ENCODE data around the gene SURF4.

Gene SURF4

DNA sequence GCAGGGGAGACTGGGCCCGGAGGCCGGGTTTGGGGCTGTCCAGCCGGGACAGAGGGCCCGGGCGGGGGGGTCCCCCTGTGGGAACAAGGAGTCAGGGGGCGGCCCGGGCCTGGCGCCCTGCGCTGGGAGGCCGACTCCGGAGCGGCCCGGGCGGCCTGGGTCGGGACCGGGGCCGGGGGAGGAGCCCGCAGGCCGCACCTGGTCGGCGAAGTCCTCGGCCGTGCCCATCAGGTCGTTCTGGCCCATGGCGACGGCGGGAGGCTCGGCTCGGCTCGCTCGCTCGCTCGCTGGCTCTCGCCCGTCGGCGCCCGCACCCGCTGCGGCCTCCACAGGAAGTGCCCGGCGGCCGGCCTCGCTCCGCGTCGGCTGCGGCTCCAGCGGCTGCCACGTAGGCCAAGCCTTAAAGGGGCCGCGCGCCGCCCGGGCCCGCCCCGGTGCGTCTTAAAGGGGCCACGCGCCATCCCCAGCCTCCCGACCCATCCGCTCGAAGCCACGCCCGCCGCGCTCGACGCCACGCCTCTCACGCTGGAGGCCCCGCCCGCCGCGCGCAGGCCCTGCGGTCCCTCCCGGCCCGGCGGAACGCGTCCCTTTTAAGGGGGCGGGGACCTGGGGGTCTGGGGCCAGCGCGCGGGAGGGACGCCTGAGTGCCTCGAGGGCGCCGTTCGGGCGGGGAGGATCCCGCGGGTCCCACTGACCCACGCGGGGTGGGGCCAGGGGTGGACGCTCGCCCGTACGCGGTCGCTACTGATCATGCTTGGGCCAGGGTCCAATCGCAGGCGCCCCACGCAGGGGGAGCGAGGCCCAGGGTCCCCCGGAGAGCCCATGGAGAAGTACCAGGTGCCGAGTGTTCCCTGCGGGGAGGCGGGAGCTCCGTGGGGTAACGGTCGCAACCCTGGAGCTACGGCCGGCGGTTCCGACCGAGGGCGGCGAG, at the start of gene SURF4, which contains the start of gene STKLD1:
Gene SURF4 (minus strand): TSS at position 337 of the 931 bp plus-strand sequence. CDS start 91 bp downstream, at position 246.
Gene STKLD1 (plus strand): TSS at position 643 of the 931 bp plus-strand sequence. CDS start 108 bp downstream, at position 751.
- DNase-seq (ENCODE audit: extremely low read depth in 1 of 2, low read depth in 1 of 2) = peak; percentile 76 to 92

DNA sequence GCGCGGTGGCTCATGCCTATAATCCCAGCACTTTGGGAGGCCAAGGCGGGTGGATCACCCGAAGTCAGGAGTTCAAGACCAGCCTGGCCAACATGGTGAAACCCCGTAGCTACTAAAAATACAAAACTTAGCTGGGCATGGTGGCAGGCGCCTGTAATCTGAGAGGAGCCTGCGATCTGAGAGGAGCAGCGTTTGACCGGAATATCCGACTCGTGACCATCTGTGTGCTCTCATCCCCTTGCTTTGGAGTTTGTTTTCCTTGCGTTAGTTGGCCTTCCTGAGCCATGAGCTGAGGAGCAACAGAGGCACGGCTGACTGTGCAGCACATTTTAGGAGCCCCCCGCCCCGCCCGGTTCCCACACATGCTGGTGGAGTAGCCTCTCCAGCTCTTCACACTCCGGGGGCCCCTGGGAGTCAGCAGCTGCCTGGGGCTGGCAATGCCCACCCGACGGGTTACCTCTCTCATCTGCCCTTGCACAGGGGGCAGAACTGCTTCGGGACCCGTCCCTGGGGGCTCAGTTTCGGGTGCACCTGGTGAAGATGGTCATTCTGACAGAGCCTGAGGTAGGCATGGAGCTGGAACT, 49.3 kb upstream of the SURF4 start:
- no peak for DNase-seq (ENCODE audit: extremely low read depth in 1 of 2, low read depth in 1 of 2)

DNA sequence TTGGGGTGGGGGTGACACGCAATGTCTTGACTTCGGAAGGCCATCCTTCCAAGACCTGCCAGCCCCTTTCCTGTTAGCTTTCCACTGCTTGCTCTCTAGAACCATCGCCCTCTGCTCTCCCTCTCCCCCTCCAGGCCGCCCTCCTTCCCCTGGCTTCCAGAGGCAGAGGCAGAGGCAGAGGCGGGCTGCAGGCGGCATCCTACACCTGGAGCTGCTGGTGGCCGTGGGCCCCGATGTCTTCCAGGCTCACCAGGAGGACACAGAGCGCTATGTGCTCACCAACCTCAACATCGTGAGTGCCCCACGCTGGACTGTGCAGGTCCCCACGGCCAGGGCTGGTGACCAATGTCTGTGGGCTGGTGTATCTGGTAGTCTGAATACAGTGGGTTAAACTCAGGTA, 48.3 kb upstream of the SURF4 start:
- no peak for DNase-seq (ENCODE audit: extremely low read depth in 1 of 2, low read depth in 1 of 2)

DNA sequence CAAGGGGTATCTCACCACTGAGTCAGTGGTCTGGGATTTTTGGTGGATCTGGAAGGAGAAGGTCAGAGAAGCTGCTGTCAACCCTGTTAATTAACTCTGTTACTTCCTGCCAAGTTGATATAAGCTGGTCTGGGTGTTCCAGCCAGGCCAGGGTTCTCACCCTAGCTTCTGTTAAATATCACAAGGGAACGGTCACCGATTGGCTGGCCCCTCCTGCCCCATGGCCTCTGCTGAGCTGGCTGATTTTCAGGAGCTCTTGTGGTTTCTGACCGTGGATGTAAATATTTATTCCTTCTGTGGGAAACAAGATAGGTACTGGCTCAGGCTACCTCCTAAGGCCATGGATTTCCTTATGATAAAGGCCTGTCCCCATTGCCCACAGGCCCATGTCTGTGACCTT, 47.4 kb upstream of the SURF4 start:
- DNase-seq (ENCODE audit: extremely low read depth in 1 of 2, low read depth in 1 of 2) = no peak

DNA sequence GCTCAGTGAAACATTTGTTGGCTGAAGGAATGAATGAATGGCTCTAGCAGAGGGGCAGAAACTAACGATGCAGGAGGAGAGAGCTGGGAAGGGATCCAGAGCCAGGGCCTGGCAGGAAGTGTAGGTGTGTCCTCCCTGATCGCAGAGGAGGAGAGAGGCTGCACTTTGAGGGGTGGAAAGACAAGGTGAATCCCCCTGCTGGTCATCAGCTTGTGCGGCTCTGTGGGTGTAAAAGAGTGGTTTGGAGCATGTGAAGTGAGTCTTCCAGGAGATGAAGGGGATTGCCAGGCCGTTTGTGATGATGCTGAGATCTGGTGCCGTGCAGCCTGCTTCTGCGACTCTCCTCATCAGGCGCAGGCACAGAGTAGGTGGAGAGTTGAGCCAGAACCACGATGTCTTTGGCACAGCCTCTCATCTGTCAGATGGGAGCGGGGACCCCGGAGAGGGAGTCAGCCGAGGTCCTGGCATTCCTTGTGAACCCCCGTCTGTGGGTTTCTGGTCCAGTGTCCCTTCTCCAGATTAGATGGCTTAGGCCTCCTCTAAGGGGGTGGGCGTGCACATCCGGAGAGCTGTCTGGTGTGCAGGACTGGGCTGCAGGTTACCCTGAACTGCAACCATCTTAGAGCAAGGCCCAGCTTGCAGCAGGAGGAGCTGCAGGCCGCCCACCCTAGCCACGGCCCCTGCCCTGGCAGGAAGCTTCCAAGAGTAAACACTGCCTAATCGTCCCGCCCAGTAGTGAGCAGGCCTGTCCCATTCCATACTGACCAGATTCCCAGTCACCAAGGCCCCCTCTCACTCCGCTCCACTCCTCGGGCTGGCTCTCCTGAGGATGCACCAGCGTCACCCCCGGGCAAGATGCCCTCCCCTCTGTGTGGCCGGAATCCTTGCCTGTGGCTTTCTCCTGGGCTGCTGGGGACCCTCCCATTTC, 46.0 kb upstream of the SURF4 start, which contains the start of gene ADAMTS13:
Gene ADAMTS13 (plus strand): TSS at position 753 of the 928 bp plus-strand sequence. CDS start 77 bp downstream, at position 830.
- DNase-seq (ENCODE audit: extremely low read depth in 1 of 2, low read depth in 1 of 2) = no peak

DNA sequence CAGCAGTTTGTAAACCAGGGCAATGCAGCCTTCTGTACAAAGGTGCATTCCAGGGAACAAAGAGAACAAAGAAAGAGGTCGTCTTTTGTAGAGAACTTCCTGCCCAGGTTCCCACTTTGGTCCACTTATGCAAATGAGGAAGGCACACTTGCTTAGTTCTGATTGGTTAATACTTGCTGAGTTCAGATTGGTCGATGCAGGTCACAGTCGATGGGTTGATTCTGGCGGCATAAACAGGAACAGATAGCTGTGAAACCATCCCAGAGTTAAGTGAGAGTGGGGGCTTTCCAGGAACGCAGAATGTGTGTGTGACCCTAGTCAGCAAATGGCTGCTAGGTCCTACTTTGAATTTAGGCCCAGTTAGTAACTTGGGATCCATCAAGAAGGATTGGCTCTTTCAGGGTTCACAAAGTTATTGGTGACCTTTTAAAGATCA, 44.5 kb upstream of the SURF4 start:
- DNase-seq (ENCODE audit: extremely low read depth in 1 of 2, low read depth in 1 of 2) = no peak

DNA sequence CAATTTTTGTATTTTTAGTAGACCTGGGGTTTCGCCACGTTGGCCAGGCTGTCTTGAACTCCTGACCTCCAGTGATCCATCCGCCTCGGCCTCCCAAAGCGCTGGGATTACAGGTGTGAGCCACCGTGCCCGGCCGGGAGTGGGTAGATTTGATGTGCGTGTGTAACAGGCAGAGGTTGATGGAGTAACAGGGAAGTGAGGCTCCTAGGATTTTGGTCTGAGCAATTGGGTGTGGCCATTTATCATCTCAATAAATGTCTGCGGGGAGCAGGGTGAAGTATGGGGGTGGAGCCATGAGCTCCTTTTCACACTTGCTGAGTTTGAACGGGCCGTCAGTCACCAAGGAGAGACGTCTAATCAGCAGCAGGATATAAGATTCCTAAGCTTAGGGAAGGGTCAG, 43.1 kb upstream of the SURF4 start:
- no peak for DNase-seq (ENCODE audit: extremely low read depth in 1 of 2, low read depth in 1 of 2)

DNA sequence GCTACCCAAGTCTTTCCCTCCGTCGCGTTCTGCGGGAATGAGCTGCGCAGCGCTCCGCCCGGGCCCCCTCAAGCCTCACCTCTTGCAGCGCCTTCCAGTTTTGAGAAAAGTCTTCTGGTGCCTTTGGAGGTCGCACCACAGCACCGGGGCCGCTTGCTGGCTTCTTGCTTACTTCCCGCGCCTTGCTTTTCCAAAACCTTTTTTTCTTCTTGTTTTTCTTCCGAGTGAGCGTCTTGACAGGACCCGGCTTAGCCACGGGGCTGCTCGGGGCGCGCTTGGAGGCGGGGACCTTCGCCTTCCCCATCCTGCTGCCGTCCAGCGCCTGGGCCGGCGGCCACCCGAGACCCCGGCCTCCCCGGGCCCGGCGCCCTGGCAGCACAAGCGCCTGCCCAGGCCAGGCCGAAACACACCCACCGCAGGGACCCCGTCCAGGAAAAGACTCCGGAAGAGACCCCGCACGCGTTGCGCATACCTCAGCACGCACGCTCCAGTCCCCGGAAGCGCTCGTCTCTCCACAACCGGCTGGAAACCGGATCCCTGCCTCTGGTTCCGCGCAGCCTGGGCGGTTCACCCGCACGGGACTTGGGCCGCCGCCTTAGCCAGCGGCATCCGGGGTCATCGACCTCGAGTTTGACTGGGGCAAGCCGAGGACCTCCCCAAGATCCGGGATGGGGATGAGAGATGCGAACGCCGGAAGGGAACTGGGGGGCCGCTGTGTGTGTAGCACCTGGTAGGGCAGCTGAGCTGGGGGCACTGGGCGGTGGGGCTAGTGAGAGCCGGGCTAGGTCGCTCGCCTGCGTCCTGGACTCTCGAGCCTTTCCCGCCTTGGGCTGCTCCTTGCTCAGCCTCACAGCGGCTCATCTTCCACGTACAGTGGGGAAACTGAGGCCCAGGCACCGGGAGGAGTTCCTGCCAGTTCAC, 41.9 kb upstream of the SURF4 start, which contains the start of gene REXO4:
Gene REXO4 (minus strand): TSS at position 470 of the 921 bp plus-strand sequence. CDS start 166 bp downstream, at position 304.
- DNase-seq (ENCODE audit: extremely low read depth in 1 of 2, low read depth in 1 of 2) = peak; percentile 49 to 60

DNA sequence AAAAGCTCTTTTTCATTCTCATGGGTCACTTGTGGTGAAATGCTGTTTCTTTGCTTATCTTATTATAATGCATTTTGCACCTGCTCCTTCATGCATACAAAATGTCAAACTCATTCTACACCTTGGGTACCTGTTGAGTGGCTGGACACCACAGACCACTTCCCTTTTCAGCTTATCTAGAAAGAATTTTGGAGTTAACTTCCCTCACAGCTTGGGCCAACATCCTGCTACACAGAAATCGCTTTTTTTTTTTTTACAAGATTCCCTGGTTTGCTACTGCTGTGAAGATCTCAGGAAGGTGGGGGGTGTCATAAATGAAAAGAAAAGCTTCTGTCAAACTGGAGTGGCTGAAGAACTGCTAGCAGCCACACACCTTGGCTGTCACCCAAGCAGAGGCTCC, 39.3 kb upstream of the SURF4 start:
- DNase-seq (ENCODE audit: extremely low read depth in 1 of 2, low read depth in 1 of 2) = no peak

DNA sequence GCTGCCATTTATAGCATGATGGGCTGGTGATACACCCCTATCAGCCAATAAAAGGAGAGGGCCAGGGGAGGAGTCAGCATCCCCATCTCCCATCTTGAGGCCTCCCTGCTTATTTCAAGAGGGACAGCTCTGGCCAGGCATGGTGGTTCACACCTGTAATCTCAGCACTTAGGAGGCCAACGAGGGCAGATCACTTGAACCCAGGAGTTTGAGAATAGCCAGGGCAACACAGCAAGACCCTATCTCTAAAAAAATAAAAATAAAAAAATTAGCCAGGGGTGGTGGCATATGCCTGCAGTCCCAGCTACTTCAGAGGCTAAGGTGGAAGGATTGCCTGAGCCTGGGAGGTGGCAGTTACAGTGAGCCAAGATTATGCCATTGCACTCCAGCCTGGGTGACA, 32.2 kb upstream of the SURF4 start:
- no peak for DNase-seq (ENCODE audit: extremely low read depth in 1 of 2, low read depth in 1 of 2)

DNA sequence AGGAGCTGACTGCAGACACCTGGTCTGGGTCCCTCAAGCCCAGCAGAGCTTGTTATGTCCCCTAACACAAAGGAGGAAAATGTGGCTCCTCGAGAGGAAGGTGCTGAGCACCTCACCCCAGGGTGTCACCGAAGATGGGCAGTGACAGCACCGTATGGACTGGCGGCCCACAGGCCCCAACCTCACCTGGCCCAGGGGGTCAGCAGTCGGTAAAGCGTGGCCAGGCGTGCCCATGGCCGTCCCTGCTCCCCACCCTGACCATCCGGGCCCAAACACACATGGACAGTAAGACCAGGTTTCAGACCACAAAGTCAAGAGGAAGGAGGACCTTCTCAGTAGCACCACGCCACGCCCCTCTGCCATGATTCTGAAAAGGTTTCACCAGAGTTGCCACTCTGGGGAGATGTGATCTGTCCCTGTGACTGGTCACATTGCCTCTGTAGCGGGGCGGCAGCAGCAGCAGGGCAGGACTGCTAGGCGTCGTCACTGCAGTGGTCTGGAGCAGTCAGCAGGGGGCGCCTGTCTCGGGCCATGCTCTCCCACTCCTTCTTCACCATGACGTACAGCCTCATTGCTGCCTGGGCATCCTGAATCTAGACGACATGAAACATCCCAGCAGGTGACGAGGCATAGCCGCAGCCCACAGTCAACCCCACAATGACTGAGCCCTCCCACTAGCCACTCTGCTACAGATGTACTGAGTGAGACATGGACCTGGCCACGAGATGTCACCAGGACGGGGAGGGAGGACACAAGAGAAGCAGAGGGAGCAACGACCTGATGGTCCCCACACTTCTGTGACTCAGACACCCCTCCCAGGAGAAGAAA, 30.8 kb upstream of the SURF4 start:
- DNase-seq (ENCODE audit: extremely low read depth in 1 of 2, low read depth in 1 of 2) = peak; percentile 54 to 68

DNA sequence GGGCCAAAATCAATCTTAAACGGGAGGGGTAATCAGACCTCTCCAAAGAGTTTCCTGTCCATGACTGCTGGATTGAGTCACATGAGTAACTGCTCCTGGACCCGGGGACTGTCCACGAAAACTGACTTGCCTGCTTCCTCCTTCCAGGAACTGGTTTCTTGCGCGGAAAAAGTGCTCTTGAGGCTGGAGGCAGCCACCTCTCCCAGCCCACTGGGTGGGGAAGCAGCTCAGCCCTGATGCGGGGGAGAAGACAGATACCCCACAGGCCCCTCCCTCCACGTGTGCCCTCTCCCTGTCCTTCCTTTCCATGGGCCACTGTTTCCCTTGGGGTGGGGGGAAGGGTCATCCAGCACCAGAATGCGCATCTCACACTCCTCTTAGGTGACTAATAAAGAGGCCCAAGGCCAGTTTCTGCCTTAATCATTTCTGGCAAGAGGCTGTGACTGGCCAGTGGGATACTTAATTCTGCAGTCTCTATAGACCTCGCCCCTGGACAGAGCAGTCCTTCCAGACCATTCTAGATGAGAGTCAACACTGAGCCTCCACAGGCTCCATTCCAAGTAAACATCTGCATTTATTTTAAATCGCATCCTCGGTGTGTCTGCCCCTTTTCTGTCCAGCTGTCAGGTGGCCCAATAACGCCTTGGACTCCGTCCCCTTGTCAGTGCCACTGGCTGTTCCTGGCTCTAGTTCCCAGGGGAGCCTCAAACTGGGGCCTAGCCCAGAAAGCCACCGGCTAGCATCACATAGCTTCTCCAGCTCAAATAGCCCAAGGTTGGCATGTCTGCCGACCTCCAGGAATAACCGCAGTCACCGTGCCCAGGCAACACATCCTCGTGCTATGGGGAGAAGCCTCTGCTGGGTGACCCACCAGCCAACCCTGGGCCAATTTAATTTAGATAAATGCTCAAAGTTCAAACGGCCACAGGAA, 29.9 kb upstream of the SURF4 start:
- no peak for DNase-seq (ENCODE audit: extremely low read depth in 1 of 2, low read depth in 1 of 2)

DNA sequence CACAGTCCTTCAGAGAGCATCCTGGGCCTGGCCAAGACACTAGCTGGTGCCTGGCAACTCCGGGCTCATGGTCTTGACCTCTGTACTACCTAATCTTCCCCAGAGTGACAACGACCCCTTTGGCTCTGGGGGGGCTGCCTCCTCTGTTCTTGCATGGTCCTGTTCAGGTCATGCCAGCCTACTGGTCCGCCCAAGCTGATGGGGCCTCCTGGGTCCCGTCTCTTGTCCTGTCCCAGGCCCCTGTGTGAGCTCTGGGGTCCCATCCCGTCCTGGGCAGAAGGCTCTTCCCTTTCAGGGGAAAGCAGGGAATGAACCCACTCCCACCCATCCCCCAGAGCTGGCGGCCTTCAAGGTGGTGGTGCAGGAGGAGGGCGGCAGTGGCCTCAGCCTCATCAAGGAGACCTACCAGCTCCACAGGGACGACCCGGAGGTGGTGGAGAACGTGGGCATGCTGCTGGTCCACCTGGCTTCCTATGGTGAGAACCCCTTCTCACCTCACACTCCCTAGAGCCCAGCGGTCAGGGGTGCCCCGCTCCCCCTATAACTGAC, 28.7 kb upstream of the SURF4 start:
- DNase-seq (ENCODE audit: extremely low read depth in 1 of 2, low read depth in 1 of 2) = no peak

DNA sequence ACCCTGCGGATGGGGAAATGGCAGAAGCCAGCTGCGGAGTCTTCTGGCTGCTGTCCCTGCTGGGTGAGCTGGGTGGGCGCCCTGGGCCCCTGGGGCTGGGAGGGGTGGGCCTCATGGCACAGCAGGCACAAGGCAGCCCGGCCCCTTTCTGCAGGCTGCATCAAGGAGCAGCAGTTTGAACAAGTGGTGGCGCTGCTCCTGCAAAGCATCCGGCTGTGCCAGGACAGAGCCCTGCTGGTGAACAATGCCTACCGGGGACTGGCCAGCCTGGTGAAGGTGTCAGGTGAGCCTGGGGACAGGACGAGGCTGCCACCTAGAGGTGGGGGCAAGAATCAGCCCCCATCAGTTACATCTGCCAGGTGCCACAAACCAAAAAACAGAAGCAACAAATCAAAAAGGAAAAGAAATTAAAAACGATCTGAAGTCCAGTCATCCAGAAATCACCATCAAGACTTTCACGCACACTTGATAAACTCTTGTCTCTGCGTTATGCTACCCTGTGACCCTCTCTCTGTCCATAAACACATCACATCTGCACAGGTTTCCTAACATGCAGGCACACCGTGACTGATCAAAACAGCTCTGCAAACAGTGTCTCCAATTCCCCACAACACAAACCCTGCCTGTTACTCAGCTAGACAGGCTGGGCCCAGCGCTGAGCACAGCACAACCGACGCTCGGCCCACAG, 28.1 kb upstream of the SURF4 start:
- DNase-seq (ENCODE audit: extremely low read depth in 1 of 2, low read depth in 1 of 2) = peak; percentile 20 to 32

DNA sequence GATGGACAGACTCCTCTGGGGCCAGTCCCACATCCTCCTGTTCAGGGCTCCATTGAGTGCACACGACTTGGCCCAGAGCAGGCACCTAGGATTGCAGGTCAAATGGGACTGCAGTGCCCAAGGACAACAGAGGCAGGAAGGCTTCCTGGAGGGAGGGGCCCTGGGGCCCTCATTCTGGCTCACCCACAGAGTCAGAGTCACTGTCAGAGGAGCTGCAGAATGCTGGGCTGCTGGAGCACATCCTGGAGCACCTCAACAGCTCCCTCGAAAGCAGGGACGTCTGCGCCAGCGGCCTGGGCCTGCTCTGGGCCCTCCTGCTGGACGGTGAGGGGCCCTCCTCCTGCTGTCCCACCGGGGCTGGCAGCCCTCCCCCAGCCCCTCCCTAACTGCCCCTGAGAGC, 26.8 kb upstream of the SURF4 start:
- DNase-seq (ENCODE audit: extremely low read depth in 1 of 2, low read depth in 1 of 2) = no peak

DNA sequence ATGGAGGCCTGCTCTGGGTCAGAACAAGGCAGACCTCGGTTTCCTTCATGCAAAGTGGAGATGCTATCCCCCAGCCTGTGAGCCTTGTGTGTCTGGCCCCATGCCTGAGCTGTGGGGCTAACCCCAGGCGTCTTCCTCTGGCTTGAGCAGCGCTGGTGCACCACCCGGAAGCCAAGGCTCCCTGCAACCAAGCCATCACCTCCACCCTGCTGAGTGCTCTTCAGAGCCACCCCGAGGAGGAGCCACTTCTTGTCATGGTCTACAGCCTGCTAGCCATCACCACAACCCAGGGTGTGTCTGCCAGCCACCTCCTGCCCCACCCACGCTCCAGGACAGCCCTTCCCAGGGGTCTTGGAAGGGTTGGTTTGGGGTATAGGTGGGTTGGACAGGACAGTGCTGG, 25.7 kb upstream of the SURF4 start:
- no peak for DNase-seq (ENCODE audit: extremely low read depth in 1 of 2, low read depth in 1 of 2)

DNA sequence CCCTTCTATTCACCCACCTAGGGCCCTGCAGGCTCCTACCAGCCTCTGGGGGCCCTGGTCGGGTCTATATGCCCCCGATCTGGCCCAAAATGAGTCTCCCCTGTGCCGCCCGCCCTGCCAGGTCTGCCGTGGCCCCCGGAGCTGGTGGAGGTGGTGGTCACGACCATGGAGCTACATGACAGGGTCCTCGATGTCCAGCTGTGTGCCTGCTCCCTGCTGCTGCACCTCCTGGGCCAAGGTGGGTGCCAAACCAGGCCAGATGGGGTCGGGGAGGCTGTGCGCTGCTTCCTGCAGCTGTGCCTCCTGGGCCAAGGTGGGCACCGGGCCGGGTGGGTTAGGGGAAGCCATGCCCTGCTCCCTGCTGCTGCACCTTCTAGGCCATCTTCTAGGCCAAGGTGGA, 24.4 kb upstream of the SURF4 start:
- no peak for DNase-seq (ENCODE audit: extremely low read depth in 1 of 2, low read depth in 1 of 2)
